ENCODE results near the gene C22orf39. TPM values are rescaled to one million over a fixed set of nuclear protein-coding genes. Genes with fewer than 3 reads are reported as not detected.

Gene C22orf39
- 10 to 100 TPM; 23.3 to 23.5 TPM for total RNA-seq

GRCh38 chr22:19447330-19448075, at the start of gene C22orf39:
TSS of gene C22orf39 (minus strand) at chr22:19447711. CDS start at chr22:19447688, 23 bp downstream.
- POLR2A ChIA-PET = interaction anchor here (0.6 to 5.7 kb wide), 7 partner anchors 11 to 156 kb away, joined by 3 to 59 read pairs (median 4); partner anchors contain the start of genes CDC45, CLTCL1, HIRA and MRPL40
- CTCF ChIA-PET = interaction anchor here (1.4 kb wide), 1 partner anchor 268 kb away, joined by 3 read pairs; no protein-coding TSS in a partner anchor
- peaks cover 47% of the 10 kb centered on the region for H3K4me1 Mint-ChIP-seq (ENCODE audit: low read depth)
- H3K9me3 Mint-ChIP-seq = no peaks in the 10 kb centered on the region
- peak within 1 kb of the TSS; percentile 91 for H3K27ac Mint-ChIP-seq
- H3K4me3 Mint-ChIP-seq = peak within 1 kb of the TSS; percentile 94
- peaks cover 16% of the 10 kb centered on the region for H3K36me3 Mint-ChIP-seq
- intact Hi-C loops (cut with micrococcal nuclease) = no loop called here
- DNase-seq = peak; percentile 93
- H3K27me3 Mint-ChIP-seq = no peaks in the 10 kb centered on the region

GRCh38 chr22:19497245-19497644, 49.7 kb upstream of the C22orf39 start:
- POLR2A ChIA-PET = no interaction called here
- Mint-ChIP-seq H3K36me3 (peaks cover 49% of the 10 kb centered on the region), H3K4me3 (no peak overlapping the region)

GRCh38 chr22:19496324-19496630, 48.8 kb upstream of the C22orf39 start:
- Mint-ChIP-seq H3K27ac (no peak overlapping the region), H3K9me3 (no peaks in the 10 kb centered on the region), H3K4me1 (ENCODE audit: low read depth) (peaks cover 22% of the 10 kb centered on the region), H3K36me3 (peaks cover 52% of the 10 kb centered on the region), H3K4me3 (no peak overlapping the region), H3K27me3 (no peaks in the 10 kb centered on the region)
- CTCF ChIA-PET = interaction anchor here (0.6 to 0.7 kb wide), 2 partner anchors 135 to 186 kb away, joined by 3 to 4 read pairs; no protein-coding TSS in a partner anchor
- no peak for DNase-seq
- intact Hi-C loops (cut with micrococcal nuclease) = no loop called here
- POLR2A ChIA-PET = no interaction called here

More at GRCh38 chr22:19497245-19497644, 49.7 kb upstream of the C22orf39 start:
- no peak for DNase-seq
- Mint-ChIP-seq H3K4me1 (ENCODE audit: low read depth) (peaks cover 13% of the 10 kb centered on the region), H3K27me3 (no peaks in the 10 kb centered on the region), H3K9me3 (no peaks in the 10 kb centered on the region), H3K27ac (no peak overlapping the region)
- CTCF ChIA-PET = no interaction called here
- intact Hi-C loops (cut with micrococcal nuclease) = no loop called here

GRCh38 chr22:19495562-19496323, 48.2 kb upstream of the C22orf39 start:
- no peaks in the 10 kb centered on the region for H3K9me3 Mint-ChIP-seq
- H3K36me3 Mint-ChIP-seq = peaks cover 53% of the 10 kb centered on the region
- ChIA-PET POLR2A (no interaction called here), CTCF (interaction anchor here (0.7 kb wide), 1 partner anchor 136 kb away, joined by 3 read pairs; no protein-coding TSS in a partner anchor)
- intact Hi-C loops (cut with micrococcal nuclease) = no loop called here
- peaks cover 22% of the 10 kb centered on the region for H3K4me1 Mint-ChIP-seq (ENCODE audit: low read depth)
- no peak overlapping the region for H3K27ac Mint-ChIP-seq
- no peak for DNase-seq
- H3K4me3 Mint-ChIP-seq = no peak overlapping the region
- no peaks in the 10 kb centered on the region for H3K27me3 Mint-ChIP-seq

- Mint-ChIP-seq H3K4me3 (no peak overlapping the region), H3K4me1 (ENCODE audit: low read depth) (peaks cover 29% of the 10 kb centered on the region), H3K27ac (no peak overlapping the region), H3K27me3 (no peaks in the 10 kb centered on the region), H3K36me3 (peaks cover 56% of the 10 kb centered on the region), H3K9me3 (no peaks in the 10 kb centered on the region)
- intact Hi-C loops (cut with micrococcal nuclease) = no loop called here
- no peak for DNase-seq
- CTCF ChIA-PET = interaction anchor here (1.1 to 2.6 kb wide), 2 partner anchors 135 to 137 kb away, joined by 5 to 6 read pairs; no protein-coding TSS in a partner anchor
- POLR2A ChIA-PET = no interaction called here
Measured at GRCh38 chr22:19494676-19495173, 47.2 kb upstream of the C22orf39 start.

- ChIA-PET CTCF (interaction anchor here (1.1 to 2.6 kb wide), 2 partner anchors 136 to 138 kb away, joined by 5 to 6 read pairs; no protein-coding TSS in a partner anchor), POLR2A (no interaction called here)
- Mint-ChIP-seq H3K9me3 (no peaks in the 10 kb centered on the region), H3K4me1 (ENCODE audit: low read depth) (peaks cover 31% of the 10 kb centered on the region), H3K4me3 (no peak overlapping the region), H3K36me3 (peaks cover 53% of the 10 kb centered on the region), H3K27ac (no peak overlapping the region), H3K27me3 (no peaks in the 10 kb centered on the region)
- intact Hi-C loops (cut with micrococcal nuclease) = no loop called here
- no peak for DNase-seq
Measured at GRCh38 chr22:19494001-19494560, 46.6 kb upstream of the C22orf39 start.

GRCh38 chr22:19492504-19493174, 45.1 kb upstream of the C22orf39 start:
- no peaks in the 10 kb centered on the region for H3K9me3 Mint-ChIP-seq
- H3K36me3 Mint-ChIP-seq = peaks cover 62% of the 10 kb centered on the region
- ChIA-PET CTCF (interaction anchor here (2.6 kb wide), 1 partner anchor 137 kb away, joined by 6 read pairs; no protein-coding TSS in a partner anchor), POLR2A (interaction anchor here (1.0 kb wide), 1 partner anchor 10 kb away, joined by 3 read pairs; no protein-coding TSS in a partner anchor)
- peaks cover 34% of the 10 kb centered on the region for H3K4me1 Mint-ChIP-seq (ENCODE audit: low read depth)
- H3K4me3 Mint-ChIP-seq = peak overlapping the region; percentile 2
- no peaks in the 10 kb centered on the region for H3K27me3 Mint-ChIP-seq
- DNase-seq = peak; percentile 17
- intact Hi-C loops (cut with micrococcal nuclease) = no loop called here
- H3K27ac Mint-ChIP-seq = peak overlapping the region; percentile 77

GRCh38 chr22:19490628-19491230, 43.2 kb upstream of the C22orf39 start:
- Mint-ChIP-seq H3K9me3 (no peaks in the 10 kb centered on the region), H3K4me3 (no peak overlapping the region), H3K27ac (no peak overlapping the region), H3K36me3 (peaks cover 56% of the 10 kb centered on the region), H3K4me1 (ENCODE audit: low read depth) (peaks cover 30% of the 10 kb centered on the region), H3K27me3 (no peaks in the 10 kb centered on the region)
- CTCF ChIA-PET = interaction anchor here (0.6 to 2.1 kb wide), 2 partner anchors 10 to 139 kb away, joined by 3 to 5 read pairs; no protein-coding TSS in a partner anchor
- no peak for DNase-seq
- POLR2A ChIA-PET = interaction anchor here (0.6 kb wide), 1 partner anchor 18 kb away, joined by 3 read pairs; no protein-coding TSS in a partner anchor
- intact Hi-C loops (cut with micrococcal nuclease) = no loop called here

GRCh38 chr22:19488884-19489843, 41.7 kb upstream of the C22orf39 start:
- DNase-seq = no peak
- Mint-ChIP-seq H3K4me1 (ENCODE audit: low read depth) (peaks cover 34% of the 10 kb centered on the region), H3K27me3 (no peaks in the 10 kb centered on the region), H3K4me3 (no peak overlapping the region), H3K36me3 (peaks cover 59% of the 10 kb centered on the region), H3K27ac (no peak overlapping the region), H3K9me3 (no peaks in the 10 kb centered on the region)
- intact Hi-C loops (cut with micrococcal nuclease) = no loop called here
- CTCF ChIA-PET = interaction anchor here (0.6 to 2.1 kb wide), 3 partner anchors 9 to 181 kb away, joined by 3 to 5 read pairs (median 5); no protein-coding TSS in a partner anchor
- POLR2A ChIA-PET = interaction anchor here (2.0 kb wide), 1 partner anchor 9 kb away, joined by 5 read pairs; the partner anchor contains the start of genes CDC45 and UFD1

- Mint-ChIP-seq H3K27me3 (no peaks in the 10 kb centered on the region), H3K36me3 (peaks cover 60% of the 10 kb centered on the region), H3K27ac (no peak overlapping the region), H3K4me3 (no peak overlapping the region), H3K9me3 (no peaks in the 10 kb centered on the region), H3K4me1 (ENCODE audit: low read depth) (peaks cover 42% of the 10 kb centered on the region)
- DNase-seq = no peak
- intact Hi-C loops (cut with micrococcal nuclease) = no loop called here
- ChIA-PET CTCF (interaction anchor here (2.1 kb wide), 1 partner anchor 142 kb away, joined by 5 read pairs; no protein-coding TSS in a partner anchor), POLR2A (interaction anchor here (2.0 kb wide), 1 partner anchor 9 kb away, joined by 5 read pairs; the partner anchor contains the start of genes CDC45 and UFD1)
Measured at GRCh38 chr22:19488285-19488684, 40.8 kb upstream of the C22orf39 start.
